Neural progenitor cell (in vitro differentiated cells): ENCODE data around the gene EMB. TPM values are rescaled to one million over a fixed set of nuclear protein-coding genes. Genes with fewer than 3 reads are reported as not detected.
"Not testable (repeated sequence)": the region's sequence is repeated elsewhere in the genome, so short reads cannot be mapped to it uniquely, and the experiment has no call there.

Experiments
- DNase-seq: peaks from one replicate; pipeline ENCODE4 v3.0.0-alpha.2; 2016; ENCODE audit warnings: low spot score
- H2AFZ ChIP-seq: fragments of 200-600 bp; sonication (generic); replicated peaks from 2 replicates; pipeline ENCODE4 v1.6.1; 2016; ENCODE audit warnings: antibody characterized with exemption
- H3F3A ChIP-seq: fragments of 200-600 bp; sonication (generic); 2 replicates; pipeline ENCODE4 v1.6.1; 2016; ENCODE audit warnings: antibody characterized with exemption, low read depth
- H3K27ac ChIP-seq: fragments of 200-600 bp; sonication (generic); 2 replicates; pipeline ENCODE4 v1.5.1; 2016; ENCODE audit warnings: mild to moderate bottlenecking
- H3K27me3 ChIP-seq: fragments of 200-600 bp; sonication (generic); 2 replicates; pipeline ENCODE4 v1.6.1; 2016; ENCODE audit warnings: mild to moderate bottlenecking, moderate library complexity
- H3K36me3 ChIP-seq: fragments of 200-600 bp; sonication (generic); 2 replicates; pipeline ENCODE4 v1.5.1; 2016
- H3K4me1 ChIP-seq: fragments of 200-600 bp; sonication (generic); 2 replicates; pipeline ENCODE4 v1.6.1; 2016; ENCODE audit warnings: mixed run types
- H3K4me2 ChIP-seq: fragments of 200-600 bp; sonication (generic); 2 replicates; pipeline ENCODE4 v1.6.1; 2016
- H3K4me3 ChIP-seq: fragments of 200-600 bp; sonication (generic); 2 replicates; pipeline ENCODE4 v1.5.1; 2016
- H3K79me2 ChIP-seq: fragments of 200-600 bp; sonication (generic); 2 replicates; pipeline ENCODE4 v1.6.1; 2016; ENCODE audit warnings: low read depth
- H3K9ac ChIP-seq: fragments of 200-600 bp; sonication (generic); 2 replicates; pipeline ENCODE4 v1.6.1; 2016
- H3K9me3 ChIP-seq: fragments of 200-600 bp; sonication (generic); 2 replicates; pipeline ENCODE4 v1.5.1; 2016; ENCODE audit warnings: low read depth
- H4K20me1 ChIP-seq: fragments of 200-600 bp; sonication (generic); 2 replicates; pipeline ENCODE4 v1.6.1; 2016; ENCODE audit warnings: low read depth
- H3K27ac Mint-ChIP-seq: 3 replicates; pipeline ENCODE4 v1.8.0; 2021; ENCODE audit warnings: mixed read lengths
- H3K27me3 Mint-ChIP-seq: 2 replicates; pipeline ENCODE4 v1.8.0; 2022; ENCODE audit warnings: low read depth, mild to moderate bottlenecking, inconsistent platforms, moderate library complexity, mixed read lengths; ENCODE audit not compliant: insufficient read depth
- H3K36me3 Mint-ChIP-seq: 3 replicates; pipeline ENCODE4 v1.8.0; 2021; ENCODE audit warnings: mixed read lengths
- H3K4me1 Mint-ChIP-seq: 3 replicates; pipeline ENCODE4 v1.8.0; 2021; ENCODE audit warnings: mixed read lengths
- H3K4me3 Mint-ChIP-seq: 3 replicates; pipeline ENCODE4 v1.8.0; 2021; ENCODE audit warnings: mild to moderate bottlenecking, moderate library complexity, mixed read lengths
- H3K9me3 Mint-ChIP-seq: 3 replicates; pipeline ENCODE4 v1.8.0; 2020; ENCODE audit warnings: mixed read lengths
- EZH2 ChIP-seq: fragments of 200-600 bp; sonication (generic); IDR thresholded peaks from 2 replicates; pipeline ENCODE4 v1.6.1; 2017; ENCODE audit warnings: antibody characterized with exemption, mild to moderate bottlenecking, moderate library complexity
- EZH2phosphoT487 ChIP-seq: fragments of 200-600 bp; sonication (generic); IDR thresholded peaks from 2 replicates; pipeline ENCODE4 v1.6.1; 2017; ENCODE audit warnings: antibody characterized with exemption
- total RNA-seq: library from RNA; depleted of rRNA; stranded (reverse); fragments of >200 nt; gene quantifications from 2 replicates; pipeline ENCODE4 v1.2.3, GENCODE V29; 2015; ENCODE audit warnings: low replicate concordance
- TF ChIP-seq, protein P1 (sequence below): fragments of 200-600 bp; sonication (generic); IDR thresholded peaks from 2 replicates; pipeline ENCODE4 v1.5.1; 2017; ENCODE audit warnings: antibody characterized with exemption, mild to moderate bottlenecking

The EMB gene
- total RNA-seq, 1 donor from 2014 or later, result 40.6 TPM

DNA sequence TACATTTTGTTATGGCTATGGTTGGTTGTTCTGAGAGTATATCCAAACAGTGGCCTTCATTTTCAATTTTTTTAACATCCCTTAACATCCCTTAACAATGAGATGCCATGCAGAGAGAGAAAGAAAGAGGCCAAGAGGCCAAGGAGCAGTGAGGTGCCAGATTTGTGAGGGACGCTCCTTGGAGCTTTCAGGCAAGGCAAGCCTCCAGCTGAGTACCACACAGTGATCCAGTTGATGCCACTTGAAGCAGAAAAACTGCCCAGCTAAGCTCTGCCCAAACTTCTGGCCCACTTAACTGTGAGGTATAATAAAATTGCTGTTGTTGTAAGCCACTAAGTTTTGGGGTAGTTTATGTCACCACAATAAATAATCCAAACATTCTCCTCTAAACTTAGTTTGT, 22.6 kb upstream of the EMB start:
- Histone ChIP-seq H3K4me1 (peaks cover 7% of the 10 kb centered on the region), H3K36me3 (no peaks in the 10 kb centered on the region), H3K79me2 (no peaks in the 10 kb centered on the region), H3K9me3 (no peaks in the 10 kb centered on the region), H4K20me1 (no peaks in the 10 kb centered on the region), H3K9ac (no peak overlapping the region), H3K27me3 (no peaks in the 10 kb centered on the region), H3F3A (no peaks in the 10 kb centered on the region), H3K27ac (no peak overlapping the region), H2AFZ (no peak overlapping the region), H3K4me2 (peak overlapping the region; percentile 32), H3K4me3 (no peak overlapping the region)
- Mint-ChIP-seq H3K27ac (no peak overlapping the region), H3K4me3 (no peak overlapping the region), H3K4me1 (peaks cover 18% of the 10 kb centered on the region), H3K9me3 (peaks cover 23% of the 10 kb centered on the region), H3K27me3 (no peaks in the 10 kb centered on the region), H3K36me3 (no peaks in the 10 kb centered on the region)
- TF ChIP-seq EZH2phosphoT487 (no peak), EZH2 (no peak)
- TF ChIP-seq, protein P1, sequence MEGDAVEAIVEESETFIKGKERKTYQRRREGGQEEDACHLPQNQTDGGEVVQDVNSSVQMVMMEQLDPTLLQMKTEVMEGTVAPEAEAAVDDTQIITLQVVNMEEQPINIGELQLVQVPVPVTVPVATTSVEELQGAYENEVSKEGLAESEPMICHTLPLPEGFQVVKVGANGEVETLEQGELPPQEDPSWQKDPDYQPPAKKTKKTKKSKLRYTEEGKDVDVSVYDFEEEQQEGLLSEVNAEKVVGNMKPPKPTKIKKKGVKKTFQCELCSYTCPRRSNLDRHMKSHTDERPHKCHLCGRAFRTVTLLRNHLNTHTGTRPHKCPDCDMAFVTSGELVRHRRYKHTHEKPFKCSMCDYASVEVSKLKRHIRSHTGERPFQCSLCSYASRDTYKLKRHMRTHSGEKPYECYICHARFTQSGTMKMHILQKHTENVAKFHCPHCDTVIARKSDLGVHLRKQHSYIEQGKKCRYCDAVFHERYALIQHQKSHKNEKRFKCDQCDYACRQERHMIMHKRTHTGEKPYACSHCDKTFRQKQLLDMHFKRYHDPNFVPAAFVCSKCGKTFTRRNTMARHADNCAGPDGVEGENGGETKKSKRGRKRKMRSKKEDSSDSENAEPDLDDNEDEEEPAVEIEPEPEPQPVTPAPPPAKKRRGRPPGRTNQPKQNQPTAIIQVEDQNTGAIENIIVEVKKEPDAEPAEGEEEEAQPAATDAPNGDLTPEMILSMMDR, result no peak
- DNase-seq, result peak; percentile 21

DNA sequence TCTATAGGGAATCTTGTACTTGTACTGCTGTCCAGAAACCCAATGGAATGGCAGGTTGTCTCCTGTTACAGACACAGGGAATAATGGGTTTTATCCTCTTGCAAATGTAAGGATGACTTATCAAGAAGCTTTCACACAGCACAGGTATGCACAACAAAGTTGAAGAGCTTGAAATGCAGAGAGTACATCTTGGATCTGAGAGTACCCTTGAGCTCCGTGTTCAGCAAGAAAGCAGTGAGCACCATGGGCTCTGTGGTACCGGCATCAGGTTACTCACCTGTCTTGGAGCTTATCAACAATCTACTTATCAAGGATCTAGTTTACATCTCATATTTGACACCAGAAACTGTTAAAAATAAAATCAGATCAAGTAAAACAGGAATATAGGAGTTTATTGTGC, 22.0 kb upstream of the EMB start:
- no peak overlapping the region for H3K4me3 Mint-ChIP-seq
- Histone ChIP-seq H3K36me3 (no peaks in the 10 kb centered on the region), H3K79me2 (no peaks in the 10 kb centered on the region), H3K27ac (no peak overlapping the region), H3K4me2 (no peak overlapping the region), H3K4me1 (peaks cover 7% of the 10 kb centered on the region), H3K27me3 (no peaks in the 10 kb centered on the region), H3K9me3 (no peaks in the 10 kb centered on the region), H3K4me3 (no peak overlapping the region), H3K9ac (no peak overlapping the region), H3F3A (no peaks in the 10 kb centered on the region), H4K20me1 (no peaks in the 10 kb centered on the region), H2AFZ (no peak overlapping the region)
- no peak for DNase-seq
- no peaks in the 10 kb centered on the region for H3K36me3 Mint-ChIP-seq
- TF ChIP-seq, protein P1, result no peak
- TF ChIP-seq EZH2, result no peak
- TF ChIP-seq EZH2phosphoT487, result no peak
- no peak overlapping the region for H3K27ac Mint-ChIP-seq
- H3K4me1 Mint-ChIP-seq, result peaks cover 18% of the 10 kb centered on the region
- H3K27me3 Mint-ChIP-seq, result no peaks in the 10 kb centered on the region
- H3K9me3 Mint-ChIP-seq, result peaks cover 19% of the 10 kb centered on the region

DNA sequence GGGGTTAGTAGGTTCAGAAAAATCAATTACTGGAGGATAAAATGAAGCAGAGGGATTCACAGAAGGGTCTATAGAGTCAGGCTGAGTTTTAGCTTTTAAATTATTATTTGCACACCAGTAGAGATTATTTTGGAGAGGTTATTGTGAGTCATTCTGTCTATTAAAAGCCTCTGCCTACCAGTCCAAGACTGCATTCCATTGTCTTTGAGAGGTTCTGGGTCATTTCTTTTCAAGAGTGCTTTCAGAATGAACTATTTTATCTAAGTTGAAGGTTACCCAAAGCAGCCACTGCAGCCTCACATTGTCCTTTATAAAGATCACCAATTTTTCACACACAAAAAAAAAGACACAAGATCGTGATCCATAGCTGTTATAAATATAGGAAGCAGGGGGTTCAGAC, 21.5 kb upstream of the EMB start:
- not testable (repeated sequence) for H3K27me3 ChIP-seq, H3K4me3 Mint-ChIP-seq, H2AFZ ChIP-seq, H3K27ac ChIP-seq, DNase-seq, H3K4me2 ChIP-seq, H3K79me2 ChIP-seq, H3K4me1 ChIP-seq, H3F3A ChIP-seq, H3K36me3 Mint-ChIP-seq, H3K27me3 Mint-ChIP-seq, H3K9ac ChIP-seq, H4K20me1 ChIP-seq, H3K36me3 ChIP-seq, H3K9me3 ChIP-seq, H3K27ac Mint-ChIP-seq, H3K4me3 ChIP-seq
- Mint-ChIP-seq H3K4me1 (peaks cover 18% of the 10 kb centered on the region), H3K9me3 (peaks cover 20% of the 10 kb centered on the region)

DNA sequence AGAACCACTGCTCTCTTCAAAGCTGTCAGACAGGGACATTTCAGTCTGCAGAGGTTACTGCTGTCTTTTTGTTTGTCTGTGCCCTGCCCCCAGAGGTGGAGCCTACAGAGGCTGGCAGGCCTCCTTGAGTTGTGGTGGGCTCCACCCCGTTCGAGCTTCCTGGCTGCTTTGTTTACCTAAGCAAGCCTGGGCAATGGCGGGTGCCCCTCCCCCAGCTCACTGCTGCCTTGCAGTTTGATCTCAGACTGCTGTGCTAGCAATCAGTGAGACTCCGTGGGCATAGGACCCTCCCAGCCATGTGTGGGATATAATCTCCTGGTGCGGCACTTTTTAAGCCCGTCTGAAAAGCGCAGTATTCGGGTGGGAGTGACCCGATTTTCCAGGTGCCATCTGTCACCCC, 17.3 kb upstream of the EMB start:
- not testable (repeated sequence) for H3K27ac ChIP-seq, H3K4me1 ChIP-seq, H3K27me3 ChIP-seq, H3K79me2 ChIP-seq, H3K4me3 ChIP-seq, H3K27ac Mint-ChIP-seq, H4K20me1 ChIP-seq, H3K4me2 ChIP-seq, H2AFZ ChIP-seq, H3K36me3 Mint-ChIP-seq, H3K36me3 ChIP-seq, DNase-seq, H3K4me3 Mint-ChIP-seq, H3K27me3 Mint-ChIP-seq, H3K9me3 ChIP-seq, H3F3A ChIP-seq, H3K9ac ChIP-seq
- H3K9me3 Mint-ChIP-seq, result peaks cover 35% of the 10 kb centered on the region
- peaks cover 11% of the 10 kb centered on the region for H3K4me1 Mint-ChIP-seq

DNA sequence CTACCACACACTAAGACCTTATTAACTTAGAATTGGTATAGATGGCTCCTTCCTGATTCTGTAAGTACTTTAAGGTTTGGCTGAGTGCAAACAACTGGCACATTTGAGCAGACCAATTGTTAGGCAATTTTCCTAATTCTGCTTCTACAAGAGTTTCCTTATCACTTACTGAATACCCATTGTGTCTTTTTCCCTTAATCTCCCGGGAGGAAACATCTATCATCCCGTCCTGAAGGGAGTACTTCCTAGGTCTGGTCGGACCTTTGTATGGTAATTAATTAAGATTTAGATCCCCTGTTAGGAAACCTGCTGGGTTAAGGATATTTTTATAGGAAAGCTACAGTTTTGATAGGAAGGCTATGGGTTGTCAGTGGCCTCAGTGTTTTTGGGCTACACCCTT, 8.2 kb upstream of the EMB start:
- not testable (repeated sequence) for H3F3A ChIP-seq, H3K27ac Mint-ChIP-seq, H2AFZ ChIP-seq, H3K27me3 Mint-ChIP-seq, H3K4me3 ChIP-seq, H3K9ac ChIP-seq, H3K79me2 ChIP-seq, DNase-seq, H3K9me3 ChIP-seq, H3K4me2 ChIP-seq, H3K36me3 ChIP-seq, H3K27ac ChIP-seq, H4K20me1 ChIP-seq, H3K4me1 Mint-ChIP-seq, H3K4me3 Mint-ChIP-seq, H3K27me3 ChIP-seq, H3K36me3 Mint-ChIP-seq, H3K4me1 ChIP-seq
- peaks cover 12% of the 10 kb centered on the region for H3K9me3 Mint-ChIP-seq
